HG03565 (cell line): Measurements from ENCODE around the gene SCYL3.
"Not testable (repeated sequence)": the region's sequence is repeated elsewhere in the genome, so short reads cannot be mapped to it uniquely, and the experiment has no call there.

Experiments used
- ATAC-seq: cut with Tn5 transposase; IDR thresholded peaks from one replicate; pipeline ENCODE4 v1.9.1; 2021; ENCODE audit warnings: mild to moderate bottlenecking, moderate library complexity; ENCODE audit not compliant: unreplicated experiment

The SCYL3 gene

DNA sequence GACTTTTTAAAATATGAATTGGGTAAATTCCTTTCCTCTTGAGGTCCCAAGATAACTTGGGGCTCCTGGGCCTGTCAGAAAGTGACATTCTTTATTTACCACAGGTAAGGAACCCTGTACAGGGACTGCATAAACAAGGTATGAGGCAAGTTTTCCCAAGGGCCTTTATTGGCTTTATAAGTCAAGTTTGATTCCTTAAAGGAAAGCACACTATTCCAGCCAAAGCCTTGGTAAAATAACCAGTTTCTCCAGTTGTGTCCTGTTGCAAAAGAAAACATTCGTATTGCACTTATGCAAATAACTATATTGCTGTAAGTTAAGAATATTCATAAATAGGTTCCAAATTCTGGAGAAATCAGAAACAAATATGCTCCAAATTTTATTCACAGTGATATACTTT, 77.1 kb downstream of the SCYL3 start:
- ATAC-seq: no peak

DNA sequence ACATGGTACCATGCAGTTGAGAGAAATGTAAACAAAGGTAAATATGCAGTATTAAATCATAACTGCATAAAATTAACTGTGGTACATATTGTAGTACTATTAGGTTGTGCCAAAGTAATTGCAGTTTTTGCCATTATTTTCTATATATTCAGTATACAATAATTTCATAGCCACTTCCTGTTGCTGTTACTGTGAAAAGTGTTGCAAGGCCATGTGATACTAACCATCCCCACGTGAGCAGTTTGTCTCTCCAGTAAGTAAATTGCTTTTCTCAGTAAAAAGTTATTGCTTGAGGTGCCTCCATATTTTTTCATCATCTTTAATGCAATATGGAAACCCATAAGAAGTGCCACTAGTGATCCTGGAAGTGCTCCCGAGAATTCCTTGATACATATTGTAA, 79.4 kb downstream of the SCYL3 start:
- no peak for ATAC-seq

DNA sequence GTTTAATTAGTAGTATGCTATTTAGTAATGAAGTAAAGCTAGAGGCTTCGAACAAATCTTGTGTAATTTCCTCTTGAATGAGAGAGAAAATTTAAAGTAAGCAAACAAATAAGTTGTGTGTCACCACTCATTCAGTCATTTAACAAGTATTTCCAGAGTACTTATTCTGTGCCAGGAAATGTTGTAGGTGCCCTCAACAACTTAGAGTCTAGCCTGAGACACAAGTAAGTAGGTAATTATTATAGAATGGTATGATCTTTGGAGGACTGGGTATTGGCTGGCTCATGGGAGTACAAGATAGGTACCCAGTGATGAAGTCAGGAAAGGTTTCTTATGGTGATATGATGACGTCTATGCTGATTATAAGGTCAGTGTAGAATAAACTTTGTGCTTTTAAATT, 81.6 kb downstream of the SCYL3 start:
- ATAC-seq: no peak

DNA sequence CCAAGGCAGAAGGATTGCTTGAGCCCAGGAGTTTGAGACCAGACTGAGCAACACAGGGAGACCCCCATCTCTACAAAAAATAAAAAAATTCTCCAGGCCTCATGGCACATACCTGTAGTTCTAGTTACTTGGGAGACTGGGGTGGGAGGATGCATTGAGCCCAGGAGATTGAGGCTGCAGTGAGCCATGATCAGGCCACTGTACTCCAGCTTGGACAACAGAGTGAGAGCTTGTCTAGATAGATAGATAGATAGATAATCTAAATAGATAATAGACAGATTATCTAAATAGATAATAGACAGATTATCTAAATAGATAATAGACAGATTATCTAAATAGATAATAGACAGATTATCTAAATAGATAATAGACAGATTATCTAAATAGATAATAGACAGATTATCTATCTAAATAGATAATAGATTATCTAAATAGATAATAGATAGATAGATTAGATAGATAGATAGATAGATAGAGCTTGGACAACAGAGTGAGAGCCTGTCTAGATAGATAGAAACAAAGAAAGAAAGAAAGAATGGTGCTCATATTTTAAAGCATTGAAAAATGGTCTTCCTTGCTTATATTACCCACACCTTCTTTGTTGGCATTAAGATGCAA, 82.2 kb downstream of the SCYL3 start:
- not testable (repeated sequence) for ATAC-seq

DNA sequence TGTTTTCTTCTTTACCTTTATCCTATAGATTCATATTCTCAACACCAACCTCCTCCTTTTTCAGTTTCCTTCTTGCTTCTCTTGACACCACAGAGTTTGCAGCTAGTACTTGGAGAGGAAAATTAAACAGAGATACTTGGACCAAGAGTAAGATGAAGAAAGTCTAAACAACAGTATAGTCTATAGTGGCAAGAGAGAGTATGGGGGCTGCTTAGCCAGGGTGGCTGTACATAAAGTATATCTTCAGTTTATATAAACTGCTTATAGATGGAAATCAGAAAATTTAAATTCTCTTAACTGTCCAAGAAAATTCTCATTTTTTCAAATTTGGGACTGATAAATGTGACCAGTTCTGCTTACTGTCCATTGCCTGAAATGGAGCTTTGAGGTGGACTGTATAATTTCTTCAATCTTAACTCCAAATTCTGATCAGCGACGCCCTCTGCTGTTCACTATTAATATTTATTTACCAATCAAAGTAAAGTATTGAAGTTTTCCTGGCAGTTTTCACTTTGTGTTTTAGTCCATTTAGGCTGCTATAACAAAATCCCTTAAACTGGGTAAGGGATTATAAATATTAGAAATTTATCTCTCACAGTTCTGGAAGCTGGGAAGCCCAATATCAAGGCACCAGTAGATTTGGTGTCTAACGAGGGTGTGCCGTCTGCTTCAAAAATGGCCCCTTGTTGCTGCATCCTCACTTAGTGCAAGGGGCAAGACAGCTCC, 84.2 kb downstream of the SCYL3 start:
- no peak for ATAC-seq

DNA sequence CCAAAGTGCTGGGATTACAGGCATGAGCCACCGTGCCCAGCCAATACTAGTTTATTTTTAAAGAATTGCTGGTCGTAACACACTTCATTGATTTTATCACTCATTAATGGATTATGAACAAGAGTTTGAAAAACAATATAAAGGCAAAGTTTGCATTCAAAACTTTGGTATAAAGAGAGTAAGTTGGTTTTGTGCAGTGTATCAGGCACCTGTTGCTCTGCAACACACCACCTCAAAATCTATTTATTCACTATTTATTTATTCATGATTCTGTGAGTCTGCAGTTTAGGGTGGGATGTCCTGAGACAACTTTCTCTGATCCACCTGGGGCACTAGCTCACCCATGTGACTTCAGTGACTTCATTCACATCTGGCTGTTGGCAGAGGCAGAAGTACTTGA, 88.8 kb downstream of the SCYL3 start:
- ATAC-seq: no peak

DNA sequence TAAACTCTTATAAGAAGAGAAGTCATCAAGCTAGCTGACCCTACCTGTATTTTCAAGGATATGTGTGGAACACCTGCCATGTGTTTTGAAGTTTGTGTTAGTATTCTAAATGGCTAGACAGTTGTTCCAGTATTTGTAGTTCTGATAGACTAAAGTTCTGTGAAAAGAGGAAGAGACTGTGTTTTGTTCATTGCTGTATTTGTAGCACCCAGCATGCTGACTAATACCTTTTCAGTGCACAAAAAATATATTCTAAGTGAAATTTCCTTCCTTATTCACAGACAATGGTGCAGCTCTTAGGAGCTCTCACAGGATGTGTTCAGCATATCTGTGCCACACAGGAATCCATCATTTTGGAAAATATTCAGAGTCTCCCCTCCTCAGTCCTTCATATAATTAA, 90.8 kb downstream of the SCYL3 start:
- no peak for ATAC-seq
